Epithelial cell of proximal tubule (primary cell): ENCODE measurements around the gene LAMA4. TPM values are rescaled to one million over a fixed set of nuclear protein-coding genes. Genes with fewer than 3 reads are reported as not detected.
"Not testable (repeated sequence)": the region's sequence is repeated elsewhere in the genome, so short reads cannot be mapped to it uniquely, and the experiment has no call there.

ENCODE experiments used
- DNase-seq: peaks from one replicate; pipeline ENCODE4 v3.0.0-alpha.2; 2011; ENCODE audit warnings: low read depth
- H3K4me3 ChIP-seq: 2 replicates; pipeline ENCODE4 v1.5.1; 2011; ENCODE audit warnings: low read depth, mild to moderate bottlenecking, low read length
- total RNA-seq: library from RNA; depleted of rRNA; stranded (reverse); fragments of >200 nt; gene quantifications from 2 replicates; pipeline ENCODE4 v1.2.3, GENCODE V29; 2015
- TF ChIP-seq, protein P1 (sequence below): conservative IDR thresholded peaks from 2 replicates; pipeline ENCODE4 v1.5.1; 2012; ENCODE audit warnings: low read depth, mild to moderate bottlenecking, low read length

LAMA4 gene
- total RNA-seq, 1 donor from 2014 or later, result 8.0 TPM

DNA sequence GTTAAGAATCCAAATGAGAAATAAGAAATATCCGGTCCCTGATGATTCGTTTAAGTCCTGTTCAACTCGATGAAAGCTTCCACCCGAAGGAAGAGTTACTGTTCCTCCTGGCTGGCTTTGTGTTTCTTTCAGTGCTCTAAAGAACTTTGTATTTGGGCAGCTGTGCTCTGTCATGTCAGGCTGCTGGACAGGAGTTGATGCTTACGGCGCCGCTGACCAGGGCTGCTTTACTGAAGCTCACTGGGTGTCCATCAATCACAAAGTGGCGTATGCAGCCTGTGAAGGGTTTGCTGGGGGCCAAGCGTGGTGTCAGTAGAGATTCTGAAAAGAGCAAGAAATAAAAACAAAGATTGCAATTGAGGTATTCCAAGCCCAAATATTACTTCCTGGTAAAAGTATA, 145.1 kb downstream of the LAMA4 start:
- DNase-seq, result no peak
- no peak overlapping the region for H3K4me3 ChIP-seq
- TF ChIP-seq, protein P1, sequence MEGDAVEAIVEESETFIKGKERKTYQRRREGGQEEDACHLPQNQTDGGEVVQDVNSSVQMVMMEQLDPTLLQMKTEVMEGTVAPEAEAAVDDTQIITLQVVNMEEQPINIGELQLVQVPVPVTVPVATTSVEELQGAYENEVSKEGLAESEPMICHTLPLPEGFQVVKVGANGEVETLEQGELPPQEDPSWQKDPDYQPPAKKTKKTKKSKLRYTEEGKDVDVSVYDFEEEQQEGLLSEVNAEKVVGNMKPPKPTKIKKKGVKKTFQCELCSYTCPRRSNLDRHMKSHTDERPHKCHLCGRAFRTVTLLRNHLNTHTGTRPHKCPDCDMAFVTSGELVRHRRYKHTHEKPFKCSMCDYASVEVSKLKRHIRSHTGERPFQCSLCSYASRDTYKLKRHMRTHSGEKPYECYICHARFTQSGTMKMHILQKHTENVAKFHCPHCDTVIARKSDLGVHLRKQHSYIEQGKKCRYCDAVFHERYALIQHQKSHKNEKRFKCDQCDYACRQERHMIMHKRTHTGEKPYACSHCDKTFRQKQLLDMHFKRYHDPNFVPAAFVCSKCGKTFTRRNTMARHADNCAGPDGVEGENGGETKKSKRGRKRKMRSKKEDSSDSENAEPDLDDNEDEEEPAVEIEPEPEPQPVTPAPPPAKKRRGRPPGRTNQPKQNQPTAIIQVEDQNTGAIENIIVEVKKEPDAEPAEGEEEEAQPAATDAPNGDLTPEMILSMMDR, result no peak

DNA sequence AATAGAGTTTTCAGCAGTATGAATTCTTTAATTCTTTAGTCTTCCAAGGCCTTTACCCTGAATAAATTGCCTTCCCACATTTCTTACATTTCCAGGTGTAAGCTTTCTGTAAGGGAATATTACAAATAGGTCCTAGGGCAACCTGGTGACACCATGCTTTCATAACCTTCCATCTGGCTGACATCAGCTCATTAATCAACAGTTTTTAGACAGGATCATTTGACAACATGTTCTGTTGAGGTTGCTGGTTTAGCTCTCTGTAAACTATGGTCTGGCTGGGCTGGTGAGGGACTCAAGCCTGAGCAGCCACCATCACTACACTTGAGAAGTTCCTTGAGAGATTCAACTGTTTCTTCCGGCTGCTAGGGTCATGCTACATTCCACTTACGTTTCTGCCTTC, 147.8 kb downstream of the LAMA4 start:
- no peak for DNase-seq
- no peak overlapping the region for H3K4me3 ChIP-seq
- TF ChIP-seq, protein P1, result no peak

DNA sequence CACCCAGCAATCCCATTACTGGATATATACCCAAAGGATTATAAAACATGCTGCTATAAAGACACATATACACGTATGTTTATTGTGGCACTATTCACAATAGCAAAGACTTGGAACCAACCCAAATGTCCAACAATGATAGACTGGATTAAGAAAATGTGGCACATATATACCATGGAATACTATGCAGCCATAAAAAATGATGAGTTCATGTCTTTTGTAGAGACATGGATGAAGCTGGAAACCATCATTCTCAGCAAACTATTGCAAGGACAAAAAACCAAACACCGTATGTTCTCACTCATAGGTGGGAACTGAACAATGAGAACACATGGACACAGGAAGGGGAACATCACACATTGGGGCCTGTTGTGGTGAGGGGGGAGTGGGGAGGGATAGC, 148.3 kb downstream of the LAMA4 start:
- H3K4me3 ChIP-seq, DNase-seq: not testable (repeated sequence)

DNA sequence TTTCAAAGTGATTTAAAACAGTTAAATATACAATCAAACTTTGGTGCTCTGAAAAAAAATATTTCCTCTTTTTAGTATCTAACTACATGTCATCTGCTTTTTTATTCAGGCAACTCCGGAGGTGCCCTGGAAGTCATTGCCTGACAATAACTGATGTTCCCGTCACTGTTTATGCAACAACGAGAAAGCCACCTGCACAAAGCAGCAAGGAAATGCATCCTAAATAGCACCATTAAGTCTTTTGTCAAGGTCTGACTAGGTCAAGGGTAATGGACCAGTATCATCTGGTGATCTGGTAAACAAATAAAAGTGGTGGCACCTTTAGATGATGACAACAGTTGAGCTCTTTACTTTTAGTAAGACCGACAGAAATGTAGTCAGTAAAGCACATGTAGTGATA, 153.8 kb downstream of the LAMA4 start:
- H3K4me3 ChIP-seq, result no peak overlapping the region
- no peak for DNase-seq
- TF ChIP-seq, protein P1, result no peak

DNA sequence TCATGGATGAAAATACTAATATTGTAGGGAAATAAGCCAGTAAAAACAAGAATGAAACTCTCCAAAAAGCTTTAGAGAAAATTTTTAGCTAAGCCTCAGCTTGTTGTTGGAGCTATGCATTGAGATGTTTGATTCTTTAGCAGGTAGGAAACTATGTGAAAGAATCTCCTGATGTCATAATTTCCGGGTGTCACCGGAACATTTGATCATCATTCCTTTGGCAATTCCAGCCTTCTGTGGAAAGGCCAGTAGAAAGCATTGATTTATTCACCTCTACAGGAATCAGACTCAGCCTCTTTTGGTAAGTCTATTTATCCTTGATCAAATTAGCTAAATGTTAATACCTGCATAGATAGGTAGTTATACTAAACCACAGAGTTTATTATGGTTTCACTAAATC, 157.5 kb downstream of the LAMA4 start:
- no peak for DNase-seq
- H3K4me3 ChIP-seq, result no peak overlapping the region
- TF ChIP-seq, protein P1, result no peak

DNA sequence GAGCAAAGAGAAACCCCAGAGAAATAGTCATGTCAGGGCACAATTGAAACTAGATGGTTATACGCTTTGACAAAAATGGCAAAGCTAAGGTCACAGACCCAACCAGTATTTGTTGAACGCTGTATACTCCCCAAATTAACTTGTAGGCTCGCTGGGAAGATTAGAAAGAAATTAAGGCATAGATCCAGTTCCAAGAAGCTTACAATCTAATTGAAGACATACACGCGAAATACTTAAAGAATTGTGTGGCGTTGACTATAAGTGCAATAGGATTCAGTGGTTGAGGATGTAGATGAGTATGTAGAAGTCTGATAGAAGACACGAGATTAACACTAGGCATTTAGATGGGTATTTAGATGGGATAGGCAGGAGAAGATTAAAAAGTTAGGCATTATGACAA, 166.5 kb downstream of the LAMA4 start:
- TF ChIP-seq, protein P1, result no peak
- H3K4me3 ChIP-seq, result peak overlapping the region; percentile 73
- DNase-seq, result no peak

DNA sequence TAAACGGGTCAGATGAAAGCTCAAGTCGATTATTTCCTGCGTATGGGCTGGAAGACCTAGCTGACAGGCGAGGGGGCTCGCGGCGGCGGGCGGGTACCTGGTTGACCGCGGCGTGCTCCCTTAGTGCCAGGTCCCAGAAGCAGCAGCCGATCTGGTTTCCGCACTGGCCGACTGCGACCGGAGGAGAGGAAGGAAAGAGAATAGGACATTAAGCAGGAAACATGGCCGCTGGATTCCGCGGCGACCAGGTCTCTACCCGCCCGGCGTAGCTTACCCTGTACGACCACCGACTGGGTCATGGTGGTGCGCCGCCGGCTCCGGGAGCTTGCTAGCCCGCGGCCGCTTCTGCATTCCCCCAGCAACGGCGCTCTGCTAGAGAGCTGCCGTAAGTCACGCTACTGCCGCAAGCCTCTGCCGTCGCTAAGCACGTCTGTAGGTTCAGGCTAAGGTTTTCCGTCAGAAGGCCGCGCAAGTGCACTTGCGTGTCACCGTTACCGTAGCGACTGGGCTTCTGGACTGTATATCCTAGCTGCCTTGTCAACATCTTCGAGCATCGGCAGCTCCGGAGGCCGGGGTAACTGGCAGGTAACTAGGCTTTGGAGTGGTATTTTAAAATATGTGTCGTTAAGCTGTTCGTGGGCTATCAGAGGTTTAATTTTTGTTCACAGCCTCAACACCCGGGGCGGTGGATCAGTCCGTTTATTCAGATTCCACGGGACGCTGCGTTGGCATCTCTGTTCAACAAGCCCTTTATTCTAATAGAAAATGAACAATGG, 167.0 kb downstream of the LAMA4 start, which contains the start of the genes FAM229B and TUBE1:
TSS of gene FAM229B (plus strand) at position 456 of the 776 bp plus-strand sequence. CDS start 11,693 bp downstream, outside the sequence.
TSS of gene TUBE1 (minus strand) at position 347 of the 776 bp plus-strand sequence. CDS start at position 299, 48 bp downstream.
- peak; percentile 85 for DNase-seq
- peak within 1 kb of the TSS; percentile 73 for H3K4me3 ChIP-seq
- TF ChIP-seq, protein P1, result no peak
